Adrenal gland (tissue), 12 donors: ENCODE data around the gene MLYCD. TPM values are rescaled to one million over a fixed set of nuclear protein-coding genes. Genes with fewer than 3 reads are reported as not detected.

Source experiments
- DNase-seq, 7 donors: peaks; one replicate each; pipeline ENCODE4 v3.0.0-alpha.2; 2019 to 2020
- H3K27ac ChIP-seq, 5 donors: fragments of 200-600 bp; sonication (generic) in 4 of 5; 1 replicate in 3 of 5; 2 replicates in 2 of 5; pipeline versions ENCODE4 v1.5.1 to v1.8.0; 2016 to 2020; ENCODE audit warnings: mild to moderate bottlenecking in 1 of 5
- H3K27me3 ChIP-seq: fragments of 200-600 bp; 2 replicates; pipeline ENCODE4 v1.8.0; 2021
- H3K36me3 ChIP-seq, 2 donors: fragments of 200-600 bp; replicated peaks in 1 of 2; 1 replicate in 1 of 2; 2 replicates in 1 of 2; pipeline versions ENCODE4 v1.5.1 to v1.8.0; 2018 to 2022
- H3K4me1 ChIP-seq, 2 donors: fragments of 200-600 bp; replicated peaks in 1 of 2; 1 replicate in 1 of 2; 2 replicates in 1 of 2; pipeline versions ENCODE4 v1.5.1 to v1.8.0; 2018 to 2021
- H3K4me3 ChIP-seq, 4 donors: fragments of 200-600 bp; sonication (generic) in 3 of 4; one replicate each; pipeline ENCODE4 v1.5.1; 2016 to 2018
- H3K9me3 ChIP-seq, 3 donors: fragments of 200-600 bp; sonication (generic) in 1 of 3; replicated peaks in 1 of 3; 1 replicate in 2 of 3; 2 replicates in 1 of 3; pipeline versions ENCODE4 v1.5.1 to v1.8.0; 2016 to 2021
- CTCF ChIP-seq, 6 experiments: fragments of 450-650 bp in 4 of 6; fragments of 200-600 bp in 2 of 6; sonication (generic) in 1 of 6; IDR thresholded peaks; 1 replicate in 5 of 6; 2 replicates in 1 of 6; pipeline versions ENCODE4 v1.5.1 to v1.8.0; 2016 to 2021; ENCODE audit warnings: antibody characterized with exemption in 6 of 6, mild to moderate bottlenecking in 2 of 6, moderate library complexity in 1 of 6
- POLR2A ChIP-seq, 2 donors: fragments of 450-650 bp; IDR thresholded peaks; one replicate each; pipeline ENCODE4 v1.6.1; 2017; ENCODE audit warnings: antibody characterized with exemption in 2 of 2, mild to moderate bottlenecking in 2 of 2, moderate library complexity in 1 of 2
- WGBS, 4 donors: extraction: QIAGEN DNeasy Blood & Tissue Kit in 2 of 4; methylation state at CpG; one replicate each; pipeline versions ENCODE4 v1.1.5 to v1.1.7; 2013 to 2017; 5-methylcytosine and 5-hydroxymethylcytosine counted together
- intact Hi-C, 2 donors: fragments of 100-400 bp; cut with DNase I; formaldehyde crosslinking; loops; one replicate each; pipeline versions ENCODE4 v1.14.1 to v1.15.0; 2022 to 2023
- polyA plus RNA-seq, 3 donors: library from polyadenylated mRNA; stranded (reverse); fragments of 200-250 nt in 2 of 3; fragments of 350-450 nt in 1 of 3; fragmentation: Illumina TruSeq in 1 of 3; extraction: RNeasy Lipid Tissue Mini Kit (QIAGEN cat#74804) in 1 of 3; gene quantifications; one replicate each; pipeline ENCODE4 v1.2.3, GENCODE V29; 2013 to 2014
- total RNA-seq, 9 donors: library from RNA; depleted of rRNA in 4 of 9; stranded (reverse); fragments of >200 nt in 4 of 9; fragments of 120-200 nt in 1 of 9; fragmentation: NEBNext Ultra II Directional in 1 of 9; extraction: Animal tissue kit (Norgen Biotek cat#: 25700) in 1 of 9; gene quantifications; one replicate each; pipeline versions ENCODE4 v1.1.0 to v1.2.4, GENCODE V29; 2013 to 2023
- donor health status: healthy with polysubstance abuse.
- donor health status: Bipolar disorder and iron deficiency.
- donor health status: DM: yes; HTN: yes; CAD: no.
- donor health status: DM: no; HTN: no; CAD: no.
- donor health status: DM: no; HTN: no; CAD: no.
- donor health status: DM: yes; HTN: yes; CAD: no.

MLYCD gene
- total and polyA plus RNA-seq, 12 donors = 3.9 to 16.6 (median 10.2) TPM

- H3K27ac ChIP-seq = peak overlapping the region in 3 of 5 donors; percentile 17 to 99 (median 27)
- WGBS, 4 donors = 88 to 91% (median 89%) methylated on average over 10 to 14 of the region's 14 CpGs
- no peaks in the 10 kb centered on the region for H3K9me3 ChIP-seq
- no peaks in the 10 kb centered on the region for H3K27me3 ChIP-seq
- TF ChIP-seq POLR2A (IDR thresholded peaks at IDR 0.05) (no peak), CTCF (IDR thresholded peaks at IDR 0.05) (no peak)
- no peak for DNase-seq
- no peak overlapping the region for H3K4me3 ChIP-seq
- intact Hi-C loops = loop anchor here in 1 of 2 donors (5.0 kb wide), 1 partner anchor 225 kb away; no protein-coding TSS in a partner anchor
- H3K4me1 ChIP-seq = peaks cover 23 to 49% of the 10 kb centered on the region in 2 donors
- peaks cover 0 to 33% of the 10 kb centered on the region in 2 donors for H3K36me3 ChIP-seq
Measured at GRCh38 chr16:83957296-83957855, 58.5 kb downstream of the MLYCD start.

- Histone ChIP-seq H3K27ac (peak overlapping the region in 4 of 5 donors; percentile 14 to 99 (median 44)), H3K4me1 (peaks cover 18 to 44% of the 10 kb centered on the region in 2 donors), H3K36me3 (peaks cover 0 to 43% of the 10 kb centered on the region in 2 donors), H3K4me3 (no peak overlapping the region), H3K27me3 (no peaks in the 10 kb centered on the region), H3K9me3 (no peaks in the 10 kb centered on the region)
- TF ChIP-seq POLR2A (IDR thresholded peaks at IDR 0.05) (no peak), CTCF (IDR thresholded peaks at IDR 0.05) (no peak)
- 57 to 61% (median 59%) methylated on average over 17 to 21 of the region's 21 CpGs for WGBS, 4 donors
- peak in 5 of 7 donors; percentile 60 to 74 (median 71) for DNase-seq
- intact Hi-C loops = loop anchor here in 1 of 2 donors (5.0 kb wide), 1 partner anchor 224 kb away; no protein-coding TSS in a partner anchor
Measured at GRCh38 chr16:83958137-83958845, 59.4 kb downstream of the MLYCD start.

- Histone ChIP-seq H3K27me3 (no peaks in the 10 kb centered on the region), H3K4me3 (no peak overlapping the region), H3K27ac (peak overlapping the region in 3 of 5 donors; percentile 14 to 99 (median 67)), H3K36me3 (peaks cover 0 to 43% of the 10 kb centered on the region in 2 donors), H3K9me3 (no peaks in the 10 kb centered on the region), H3K4me1 (peaks cover 14 to 40% of the 10 kb centered on the region in 2 donors)
- TF ChIP-seq POLR2A (IDR thresholded peaks at IDR 0.05) = no peak
- no peak for TF ChIP-seq CTCF (IDR thresholded peaks at IDR 0.05)
- WGBS, 4 donors = 70 to 81% (median 77%) methylated on average over 21 of the region's 21 CpGs
- intact Hi-C loops = loop anchor here in 1 of 2 donors (5.0 kb wide), 1 partner anchor 223 kb away; no protein-coding TSS in a partner anchor
- DNase-seq = no peak
Measured at GRCh38 chr16:83958846-83959565, 60.1 kb downstream of the MLYCD start.
